Gastrocnemius medialis (tissue), 4 donors: ENCODE data around the gene TOP3A.

ENCODE experiments used
- POLR2A ChIP-seq, 2 donors: fragments of 450-650 bp; IDR thresholded peaks; one replicate each; pipeline ENCODE4 v1.6.1; 2017; ENCODE audit warnings: antibody characterized with exemption in 2 of 2, mild to moderate bottlenecking in 2 of 2, moderate library complexity in 2 of 2
- TF ChIP-seq, protein P1 (sequence below), 5 experiments: fragments of 450-650 bp in 3 of 5; fragments of 200-600 bp in 2 of 5; sonication (generic) in 2 of 5; IDR thresholded peaks in 4 of 5; conservative IDR thresholded peaks in 1 of 5; 1 replicate in 4 of 5; 2 replicates in 1 of 5; pipeline ENCODE4 v1.5.1; 2016 to 2019; ENCODE audit warnings: antibody characterized with exemption in 5 of 5, mild to moderate bottlenecking in 3 of 5, moderate library complexity in 3 of 5

DNA sequence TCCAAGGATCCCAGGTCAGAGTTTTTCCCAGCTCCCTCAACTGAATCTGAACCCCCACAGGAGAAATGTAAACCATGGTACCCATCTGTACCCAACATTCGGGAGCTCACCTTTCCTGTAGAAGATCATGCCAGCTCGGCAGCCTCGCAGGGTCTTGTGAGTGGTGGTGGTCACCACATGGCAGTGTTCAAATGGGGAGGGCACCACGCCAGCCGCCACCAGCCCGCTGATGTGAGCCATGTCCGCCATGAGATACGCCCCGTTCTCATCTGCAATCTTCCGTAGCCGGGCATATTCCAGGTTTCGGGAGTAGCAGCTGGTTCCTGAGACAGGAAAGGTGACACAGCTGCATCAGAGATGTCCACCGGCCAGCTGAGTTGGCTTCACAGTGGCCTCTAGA is 25.1 kb upstream of the TOP3A start:
- TF ChIP-seq, protein P1, sequence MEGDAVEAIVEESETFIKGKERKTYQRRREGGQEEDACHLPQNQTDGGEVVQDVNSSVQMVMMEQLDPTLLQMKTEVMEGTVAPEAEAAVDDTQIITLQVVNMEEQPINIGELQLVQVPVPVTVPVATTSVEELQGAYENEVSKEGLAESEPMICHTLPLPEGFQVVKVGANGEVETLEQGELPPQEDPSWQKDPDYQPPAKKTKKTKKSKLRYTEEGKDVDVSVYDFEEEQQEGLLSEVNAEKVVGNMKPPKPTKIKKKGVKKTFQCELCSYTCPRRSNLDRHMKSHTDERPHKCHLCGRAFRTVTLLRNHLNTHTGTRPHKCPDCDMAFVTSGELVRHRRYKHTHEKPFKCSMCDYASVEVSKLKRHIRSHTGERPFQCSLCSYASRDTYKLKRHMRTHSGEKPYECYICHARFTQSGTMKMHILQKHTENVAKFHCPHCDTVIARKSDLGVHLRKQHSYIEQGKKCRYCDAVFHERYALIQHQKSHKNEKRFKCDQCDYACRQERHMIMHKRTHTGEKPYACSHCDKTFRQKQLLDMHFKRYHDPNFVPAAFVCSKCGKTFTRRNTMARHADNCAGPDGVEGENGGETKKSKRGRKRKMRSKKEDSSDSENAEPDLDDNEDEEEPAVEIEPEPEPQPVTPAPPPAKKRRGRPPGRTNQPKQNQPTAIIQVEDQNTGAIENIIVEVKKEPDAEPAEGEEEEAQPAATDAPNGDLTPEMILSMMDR (IDR thresholded peaks at IDR 0.05 in 4 of 5, conservative IDR thresholded peaks at IDR 0.05 in 1 of 5) = no peak
- no peak for TF ChIP-seq POLR2A (IDR thresholded peaks at IDR 0.05)
